Inferior parietal cortex (tissue), 1 donor: ENCODE data around the gene MYO3B.
"Not testable (repeated sequence)": the region's sequence is repeated elsewhere in the genome, so short reads cannot be mapped to it uniquely, and the experiment has no call there.

Experiments
- DNase-seq: peaks from one replicate; pipeline ENCODE4 v3.0.0-alpha.2; 2016; ENCODE audit errors: extremely low spot score

The MYO3B gene

GRCh38 chr2:170509452-170510193 is 331.7 kb downstream of the MYO3B start:
- no peak for DNase-seq

GRCh38 chr2:170512266-170512665 is 334.3 kb downstream of the MYO3B start:
- peak; percentile 61 for DNase-seq

DNA sequence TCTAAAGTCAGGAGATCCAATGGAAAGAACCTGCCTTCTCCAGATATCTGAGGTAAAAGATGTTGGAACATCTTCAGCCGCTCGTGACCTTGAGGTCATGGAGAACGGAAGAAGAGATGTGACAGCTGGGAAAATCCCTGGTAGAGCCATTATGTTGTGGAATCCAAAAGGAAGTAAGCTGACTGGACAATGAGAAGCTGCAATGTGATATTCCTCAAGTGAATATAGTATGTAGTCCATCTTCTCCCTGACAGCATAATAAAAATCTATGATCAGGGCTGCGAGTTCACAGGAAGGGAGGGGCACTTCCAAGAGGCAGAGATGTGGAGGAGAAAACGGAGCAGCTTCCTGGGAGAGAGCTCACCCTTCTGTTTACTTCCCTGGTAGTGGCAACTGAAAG is 336.2 kb downstream of the MYO3B start:
- DNase-seq: no peak

DNA sequence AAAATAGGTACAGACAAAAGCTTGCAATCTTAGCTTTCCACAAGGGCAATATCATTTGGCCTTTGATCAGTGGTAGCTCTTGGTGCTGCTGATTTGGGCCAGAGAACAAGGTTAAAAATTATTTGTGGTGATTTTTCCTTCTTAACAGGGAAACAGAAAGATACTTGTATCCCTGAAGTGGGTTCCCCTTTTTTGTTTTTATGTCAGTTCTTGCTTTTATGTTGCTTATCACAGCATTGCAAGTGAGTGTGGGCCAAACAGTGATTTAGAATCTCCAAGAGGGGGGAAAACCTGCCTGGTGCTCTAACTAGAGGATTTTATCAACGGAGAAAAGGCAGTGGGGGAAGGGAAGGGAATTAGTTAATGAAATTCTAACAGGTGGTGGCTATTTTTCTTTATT is 339.6 kb downstream of the MYO3B start:
- no peak for DNase-seq

DNA sequence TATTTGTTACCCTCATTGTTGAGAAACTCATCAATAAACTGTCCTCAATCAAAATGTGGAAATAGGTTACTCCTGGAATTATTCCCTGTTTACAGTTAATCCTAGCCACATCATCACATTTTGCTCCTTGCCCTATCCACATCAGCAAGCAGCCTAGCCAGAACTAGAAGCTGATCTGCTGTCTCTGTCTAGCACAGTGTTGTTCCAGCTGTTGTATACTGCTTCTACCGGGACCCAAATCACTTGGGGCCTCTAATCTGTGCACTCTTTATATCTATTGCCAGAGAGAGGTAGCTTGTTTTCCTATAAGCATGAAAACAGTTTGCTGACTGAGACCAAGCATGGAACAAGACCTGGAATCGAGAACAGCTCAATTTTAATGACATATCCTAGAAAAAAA is 341.0 kb downstream of the MYO3B start:
- no peak for DNase-seq

DNA sequence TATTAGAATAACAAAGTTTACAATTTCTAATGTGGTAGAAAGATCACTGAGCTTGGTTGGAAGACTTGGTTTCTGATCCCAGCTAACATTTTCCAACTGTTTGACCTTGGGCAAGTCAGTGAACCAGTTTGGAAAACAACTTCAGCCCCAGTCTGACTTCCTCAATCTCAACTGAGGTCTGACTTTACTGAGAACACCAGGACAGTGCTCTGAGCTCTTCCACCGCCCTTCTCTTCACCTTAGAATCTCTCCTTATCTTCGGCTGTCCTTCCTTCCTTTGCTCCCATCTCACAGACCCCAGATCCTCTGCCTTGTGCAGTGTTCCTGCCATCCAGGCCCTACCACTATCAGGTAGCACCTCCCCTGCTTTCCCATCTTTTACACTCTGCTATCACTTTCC is 343.4 kb downstream of the MYO3B start:
- no peak for DNase-seq

DNA sequence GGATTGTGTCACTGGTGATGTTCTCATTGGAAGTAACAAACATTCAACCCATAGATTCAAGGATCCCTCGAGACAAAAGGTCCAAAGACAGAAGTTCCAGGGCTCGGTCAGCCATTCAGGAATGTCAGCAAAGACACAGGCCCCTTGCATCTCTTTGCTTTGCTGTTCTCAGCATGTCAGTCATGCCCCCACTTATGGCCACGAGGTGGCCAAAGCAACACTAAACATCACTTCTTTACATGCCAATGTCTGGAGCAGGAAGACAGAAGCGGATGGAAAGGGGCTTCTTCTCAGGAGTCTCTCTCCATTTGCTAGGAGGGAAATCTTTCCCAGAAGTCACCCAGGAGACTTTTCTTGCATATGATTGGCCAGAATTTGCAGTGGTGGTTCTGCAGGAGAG is 345.6 kb downstream of the MYO3B start:
- no peak for DNase-seq

DNA sequence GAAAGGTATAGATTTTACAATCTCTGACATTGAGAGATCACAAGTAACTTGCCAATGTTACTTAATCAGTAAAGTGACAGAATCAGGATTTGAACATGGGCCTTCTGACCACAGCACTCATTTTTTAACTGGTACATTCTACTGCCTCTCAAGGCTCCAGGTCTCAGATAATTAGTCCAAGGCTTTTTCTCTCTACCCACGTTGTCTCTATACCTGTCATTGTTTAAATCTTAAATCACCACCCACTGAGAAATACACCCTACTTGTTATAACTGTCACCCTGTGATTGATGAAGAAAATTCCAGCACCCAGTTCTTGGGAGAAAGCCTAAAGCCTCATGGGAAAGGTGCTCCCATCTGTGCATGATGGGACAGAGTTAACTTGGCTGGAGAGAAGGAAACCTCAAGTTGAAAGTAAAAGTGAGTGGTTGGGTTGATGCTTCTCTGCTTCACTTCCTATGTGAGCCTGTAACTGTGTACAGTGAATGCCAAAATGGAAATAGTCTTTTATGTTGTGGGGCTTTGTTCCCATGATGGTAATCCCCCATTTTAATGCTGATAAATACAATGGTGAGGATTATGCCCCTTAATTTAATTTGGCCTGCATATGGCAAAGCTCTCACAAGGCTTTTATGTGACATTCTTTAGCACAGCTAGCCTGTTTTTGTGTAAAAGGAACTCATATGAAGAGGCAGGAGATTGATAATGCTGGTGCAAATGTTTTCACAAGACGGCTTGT is 347.1 kb downstream of the MYO3B start:
- no peak for DNase-seq

GRCh38 chr2:170525566-170525900 is 347.6 kb downstream of the MYO3B start:
- no peak for DNase-seq

DNA sequence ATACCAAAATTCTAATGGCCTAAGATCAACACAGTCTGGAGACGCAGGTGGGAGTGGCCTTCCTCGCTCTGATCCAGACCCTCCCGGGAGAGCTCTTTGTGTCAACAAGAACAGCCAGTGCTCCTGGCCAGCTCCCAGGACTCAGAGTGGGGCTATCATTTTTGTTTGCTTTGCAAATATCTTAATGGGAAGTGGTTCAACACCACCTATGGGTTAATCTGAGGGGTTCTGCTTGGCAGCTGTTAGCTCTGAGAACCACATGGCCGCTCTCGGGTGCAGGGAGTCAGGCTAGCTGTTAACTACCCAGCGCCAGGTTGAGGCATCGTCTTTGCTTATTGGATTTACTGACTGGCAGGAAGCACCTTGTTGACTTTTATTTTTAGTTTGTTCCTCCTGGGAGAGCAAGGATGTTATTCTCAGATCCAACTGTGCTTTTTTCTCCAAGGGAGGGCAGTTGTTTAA is 352.4 kb downstream of the MYO3B start:
- DNase-seq: no peak

DNA sequence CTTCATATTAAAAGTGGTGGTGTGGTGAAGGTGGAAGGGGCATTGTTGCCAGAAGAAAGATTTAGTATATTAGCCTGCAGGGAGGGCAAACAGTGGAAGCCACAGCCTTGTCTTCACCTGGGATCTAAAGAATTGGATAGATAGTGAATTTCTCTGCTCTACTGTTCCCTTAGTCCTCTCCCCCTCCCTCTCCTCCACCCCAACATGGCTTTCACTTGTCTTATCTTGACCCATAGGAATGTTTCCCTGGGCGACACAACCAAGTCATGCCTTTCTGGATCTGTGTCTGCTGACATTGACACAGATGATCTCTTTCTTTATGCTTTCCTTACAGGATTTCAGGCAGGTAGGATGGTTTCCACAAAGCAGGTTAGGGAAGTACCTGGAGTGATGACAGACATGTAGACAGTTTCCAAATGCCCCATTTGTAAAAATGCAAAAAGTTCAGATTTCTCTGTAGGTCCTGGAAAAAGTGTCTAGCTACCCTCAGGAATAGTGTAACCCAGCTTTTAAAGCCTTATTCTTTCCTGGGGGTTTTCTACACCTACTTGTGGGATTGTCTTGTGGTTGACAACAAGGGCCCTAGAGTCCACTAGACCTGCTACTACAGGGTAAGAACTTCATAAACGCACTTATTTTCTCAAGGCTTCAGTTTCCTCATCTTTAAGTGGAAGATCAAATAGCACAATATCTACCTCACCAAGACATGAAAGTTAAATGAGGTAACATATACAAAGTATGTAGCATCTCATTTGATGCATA is 353.0 kb downstream of the MYO3B start:
- DNase-seq: no peak

GRCh38 chr2:170531876-170532275 is 353.9 kb downstream of the MYO3B start:
- DNase-seq: no peak

- no peak for DNase-seq
Measured at GRCh38 chr2:170533156-170533555, 355.2 kb downstream of the MYO3B start.

DNA sequence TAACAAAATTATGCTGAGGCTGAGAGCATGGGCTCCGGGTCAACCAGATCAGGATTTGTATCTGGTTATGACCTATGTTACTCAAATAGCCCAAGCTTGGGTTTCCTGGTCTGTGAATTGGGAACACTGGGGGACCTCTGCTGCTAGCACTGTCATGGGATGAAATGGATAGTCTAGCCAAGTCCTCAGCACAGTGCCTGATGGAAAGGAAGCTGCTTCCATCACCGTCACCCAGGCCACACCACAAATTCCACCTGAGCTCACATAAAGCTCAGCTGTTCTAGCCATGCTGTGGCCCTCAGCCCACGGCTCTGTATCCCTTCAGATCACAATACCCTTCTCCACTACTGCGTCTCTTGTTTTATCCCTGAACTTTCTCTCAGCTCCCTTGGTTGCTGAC is 357.6 kb downstream of the MYO3B start:
- DNase-seq: no peak

DNA sequence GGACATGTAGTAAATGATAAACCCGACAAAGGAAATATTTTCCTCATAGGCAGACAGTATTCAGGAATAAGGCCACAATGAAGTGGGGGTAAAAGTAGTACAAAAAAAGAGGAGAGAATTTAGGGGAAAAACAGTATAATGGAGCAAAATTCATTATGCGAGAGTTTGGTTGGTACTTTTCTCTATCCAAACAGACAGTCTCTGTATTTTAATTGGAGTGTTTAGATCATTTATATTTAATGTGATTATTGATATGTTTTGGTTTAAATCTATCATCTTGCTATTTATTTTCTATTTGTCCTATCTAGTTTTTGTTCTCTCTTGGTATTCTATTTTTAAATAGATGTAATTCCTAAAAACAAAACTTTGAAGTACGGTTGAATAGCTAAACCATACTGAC is 366.9 kb downstream of the MYO3B start:
- no peak for DNase-seq

- no peak for DNase-seq
Measured at GRCh38 chr2:170548304-170548703, 370.4 kb downstream of the MYO3B start.

DNA sequence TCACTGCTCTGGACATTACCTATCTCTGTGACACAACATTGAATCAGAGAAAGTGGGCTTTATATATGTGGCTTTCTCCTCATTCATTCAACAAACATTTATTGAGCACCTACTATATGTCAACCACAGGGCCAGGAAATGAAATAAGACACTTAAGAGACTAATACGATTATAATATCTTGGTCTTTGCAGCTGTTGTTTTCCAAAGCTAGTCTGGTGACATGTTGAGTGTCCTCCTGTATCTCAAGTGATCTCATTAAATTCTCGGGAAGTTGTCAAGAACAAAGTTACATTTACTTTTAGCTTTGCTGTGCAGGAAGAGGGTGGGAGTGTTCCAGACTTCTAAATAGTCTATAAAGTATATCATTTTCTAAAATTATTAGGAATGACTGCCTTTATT is 372.6 kb downstream of the MYO3B start:
- no peak for DNase-seq

DNA sequence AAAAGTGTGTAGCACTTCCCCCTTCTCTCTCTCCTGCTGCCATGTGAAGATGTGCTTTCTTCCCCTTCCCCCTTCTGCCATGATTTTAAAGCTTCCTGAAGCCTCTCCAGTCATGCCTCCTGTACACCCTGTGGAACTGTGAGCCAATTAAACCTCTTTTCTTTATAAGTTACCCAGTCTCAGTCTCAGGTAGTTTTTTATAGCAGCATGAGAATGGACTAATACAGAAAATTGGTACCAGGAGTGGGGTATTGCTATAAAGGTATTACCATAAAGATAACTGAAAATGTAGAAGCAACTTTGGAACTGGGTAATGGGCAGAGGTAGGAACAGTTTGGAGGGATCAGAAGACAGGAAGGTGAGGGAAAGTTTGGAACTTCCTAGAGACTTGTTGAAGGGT is 374.0 kb downstream of the MYO3B start:
- DNase-seq: not testable (repeated sequence)

DNA sequence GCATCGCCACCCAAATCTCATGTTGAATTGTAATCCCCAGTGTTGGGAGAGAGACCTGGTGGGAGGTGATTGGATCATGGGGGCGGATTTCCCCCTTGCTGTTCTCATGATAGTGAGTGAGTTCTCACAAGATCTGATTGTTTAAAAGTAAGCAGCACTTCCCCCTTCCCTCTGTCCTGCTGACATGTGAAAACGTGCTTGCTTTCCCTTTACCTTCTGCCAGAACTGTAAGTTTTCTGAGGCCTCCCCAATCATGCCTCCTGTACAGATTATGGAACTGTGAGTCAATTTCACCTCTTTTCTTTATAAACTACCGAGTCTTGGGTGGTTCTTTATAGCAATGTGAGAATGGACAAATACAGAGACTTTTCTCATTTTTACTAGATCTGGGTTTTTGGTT is 375.8 kb downstream of the MYO3B start:
- no peak for DNase-seq

- DNase-seq: no peak
Measured at GRCh38 chr2:170554278-170554955, 376.5 kb downstream of the MYO3B start.

GRCh38 chr2:170562928-170563327 is 385.0 kb downstream of the MYO3B start:
- no peak for DNase-seq

- DNase-seq: no peak
Measured at GRCh38 chr2:170563401-170563800, 385.5 kb downstream of the MYO3B start.
